Liver (tissue), 9 donors: ENCODE data around the gene ABCG5. TPM values are rescaled to one million over a fixed set of nuclear protein-coding genes. Genes with fewer than 3 reads are reported as not detected.

Experiments
- DNase-seq: peaks from one replicate; pipeline ENCODE4 v3.0.0-alpha.2; 2017; ENCODE audit warnings: low spot score
- H3K27ac ChIP-seq, 2 donors: one replicate each; pipeline ENCODE4 v1.7.0; 2013; ENCODE audit warnings: inconsistent platforms in 2 of 2, low read length in 2 of 2, control low read depth in 1 of 2, low read depth in 1 of 2, mild to moderate bottlenecking in 1 of 2
- H3K27me3 ChIP-seq, 4 donors: one replicate each; pipeline versions ENCODE4 v1.6.1 to v1.7.0; 2013; ENCODE audit warnings: low read length in 3 of 4, inconsistent platforms in 1 of 4, mild to moderate bottlenecking in 1 of 4, moderate library complexity in 1 of 4; ENCODE audit not compliant: control insufficient read depth in 4 of 4, insufficient read depth in 4 of 4
- H3K36me3 ChIP-seq, 4 donors: one replicate each; pipeline versions ENCODE4 v1.6.1 to v1.7.0; 2013; ENCODE audit warnings: low read length in 3 of 4, mild to moderate bottlenecking in 3 of 4, low read depth in 1 of 4, moderate library complexity in 1 of 4; ENCODE audit not compliant: control insufficient read depth in 4 of 4, insufficient read depth in 3 of 4
- H3K4me1 ChIP-seq, 4 donors: one replicate each; pipeline versions ENCODE4 v1.6.1 to v1.7.0; 2013; ENCODE audit warnings: low read length in 3 of 4, mild to moderate bottlenecking in 3 of 4, moderate library complexity in 1 of 4; ENCODE audit not compliant: control insufficient read depth in 4 of 4, insufficient read depth in 4 of 4
- H3K4me3 ChIP-seq, 3 donors: one replicate each; pipeline versions ENCODE4 v1.6.1 to v1.7.0; 2013; ENCODE audit warnings: low read length in 3 of 3, control low read depth in 1 of 3, low read depth in 1 of 3, mild to moderate bottlenecking in 1 of 3
- H3K9ac ChIP-seq, 2 donors: one replicate each; pipeline ENCODE4 v1.7.0; 2013; ENCODE audit warnings: low read length in 2 of 2, mild to moderate bottlenecking in 2 of 2, moderate library complexity in 2 of 2, control low read depth in 1 of 2, low read depth in 1 of 2
- H3K9me3 ChIP-seq, 4 donors: one replicate each; pipeline versions ENCODE4 v1.6.1 to v1.7.0; 2013; ENCODE audit warnings: low read length in 3 of 4; ENCODE audit not compliant: control insufficient read depth in 4 of 4
- ATF3 ChIP-seq: IDR thresholded peaks from 2 replicates; pipeline ENCODE4 v1.6.1; 2016; ENCODE audit warnings: antibody characterized with exemption
- CTCF ChIP-seq: fragments of 150-350 bp; IDR thresholded peaks from 2 replicates; pipeline ENCODE4 v1.5.1; 2017; ENCODE audit warnings: improper control_type of control experiment, low read depth, low read length; ENCODE audit not compliant: missing input control
- FOXA2 ChIP-seq: IDR thresholded peaks from 2 replicates; pipeline ENCODE4 v1.6.1; 2016; ENCODE audit warnings: antibody characterized with exemption
- GABPA ChIP-seq, 2 donors: IDR thresholded peaks in 1 of 2; conservative IDR thresholded peaks in 1 of 2; 2 replicates each; pipeline ENCODE4 v1.6.1; 2016; ENCODE audit warnings: antibody characterized with exemption in 2 of 2, mild to moderate bottlenecking in 1 of 2, moderate library complexity in 1 of 2
- HNF4A ChIP-seq, 2 donors: conservative IDR thresholded peaks; 2 replicates each; pipeline ENCODE4 v1.6.1; 2016; ENCODE audit warnings: antibody characterized with exemption in 2 of 2, mild to moderate bottlenecking in 2 of 2
- HNF4G ChIP-seq: IDR thresholded peaks from 2 replicates; pipeline ENCODE4 v1.6.1; 2016; ENCODE audit warnings: antibody characterized with exemption
- JUND ChIP-seq, 2 donors: IDR thresholded peaks; 2 replicates each; pipeline ENCODE4 v1.6.1; 2016; ENCODE audit warnings: antibody characterized with exemption in 2 of 2
- NR2F2 ChIP-seq: IDR thresholded peaks from 2 replicates; pipeline ENCODE4 v1.6.1; 2016; ENCODE audit warnings: antibody characterized with exemption
- RAD21 ChIP-seq, 2 donors: IDR thresholded peaks; 2 replicates each; pipeline ENCODE4 v1.6.1; 2016; ENCODE audit warnings: antibody characterized with exemption in 2 of 2, mild to moderate bottlenecking in 2 of 2
- REST ChIP-seq: IDR thresholded peaks from 2 replicates; pipeline ENCODE4 v1.6.1; 2016; ENCODE audit warnings: antibody characterized with exemption, mild to moderate bottlenecking
- RXRA ChIP-seq, 2 donors: IDR thresholded peaks; 2 replicates each; pipeline ENCODE4 v1.6.1; 2017 to 2018; ENCODE audit warnings: antibody characterized with exemption in 2 of 2, mild to moderate bottlenecking in 1 of 2
- SP1 ChIP-seq: IDR thresholded peaks from 2 replicates; pipeline ENCODE4 v1.6.1; 2018; ENCODE audit warnings: antibody characterized with exemption, mild to moderate bottlenecking
- TAF1 ChIP-seq: conservative IDR thresholded peaks from 2 replicates; pipeline ENCODE4 v1.6.1; 2016; ENCODE audit warnings: antibody characterized with exemption, mild to moderate bottlenecking
- YY1 ChIP-seq: IDR thresholded peaks from 2 replicates; pipeline ENCODE4 v1.6.1; 2016; ENCODE audit warnings: antibody characterized with exemption, mild to moderate bottlenecking
- ZBTB33 ChIP-seq: IDR thresholded peaks from 2 replicates; pipeline ENCODE4 v1.6.1; 2016; ENCODE audit warnings: antibody characterized with exemption
- WGBS: extraction: QIAGEN DNeasy Blood & Tissue Kit; methylation state at CpG from one replicate; pipeline ENCODE4 v1.1.7; 2013; 5-methylcytosine and 5-hydroxymethylcytosine counted together
- polyA plus RNA-seq, 2 donors: library from polyadenylated mRNA; stranded (reverse) in 1 of 2; unstranded in 1 of 2; fragments of 200-250 nt in 1 of 2; fragments of >200 nt in 1 of 2; fragmentation: Nextera tagmentation in 1 of 2; extraction: Ambion mirVana in 1 of 2; gene quantifications; one replicate each; pipeline versions ENCODE4 v1.2.1 to v1.2.3, GENCODE V29; 2013 to 2015
- total RNA-seq, 2 donors: library from RNA; depleted of rRNA; stranded (reverse); fragments of >200 nt; gene quantifications; one replicate each; pipeline ENCODE4 v1.2.3, GENCODE V29; 2014
- donor health status: healthy.
- donor health status: healthy.
- donor health status: healthy.
- donor health status: healthy.
- donor health status: healthy.

Gene ABCG5
- total and polyA plus RNA-seq, 4 donors: 15.4 to 63.8 (median 38.5) TPM

GRCh38 chr2:43822839-43823238 is 15.8 kb downstream of the ABCG5 start:
- no peak overlapping the region for H3K27ac ChIP-seq
- WGBS: 90% methylated on average over 7 of the region's 7 CpGs
- no peak overlapping the region for H3K9ac ChIP-seq
- TF ChIP-seq HNF4G: no peak
- no peak for TF ChIP-seq SP1
- TF ChIP-seq JUND (IDR thresholded peaks at IDR 0.05): no peak
- TF ChIP-seq HNF4A (conservative IDR thresholded peaks at IDR 0.05): no peak
- TF ChIP-seq YY1: no peak
- no peak for TF ChIP-seq NR2F2
- no peak for TF ChIP-seq CTCF
- no peak for TF ChIP-seq GABPA (IDR thresholded peaks at IDR 0.05 in 1 of 2, conservative IDR thresholded peaks at IDR 0.05 in 1 of 2)
- TF ChIP-seq FOXA2: no peak
- TF ChIP-seq ATF3: no peak
- TF ChIP-seq RAD21 (IDR thresholded peaks at IDR 0.05): no peak
- TF ChIP-seq TAF1: no peak
- no peak for TF ChIP-seq RXRA (IDR thresholded peaks at IDR 0.05)
- H3K27me3 ChIP-seq: no peaks in the 10 kb centered on the region
- no peak for DNase-seq
- H3K4me3 ChIP-seq: no peak overlapping the region
- H3K9me3 ChIP-seq: no peaks in the 10 kb centered on the region
- peaks cover 7 to 68% (median 53%) of the 10 kb centered on the region in 4 donors for H3K4me1 ChIP-seq
- H3K36me3 ChIP-seq: peaks cover 0 to 28% (median 16%) of the 10 kb centered on the region in 4 donors

- no peak overlapping the region for H3K4me3 ChIP-seq
- H3K9me3 ChIP-seq: no peaks in the 10 kb centered on the region
- TF ChIP-seq ZBTB33 (no peak), REST (peak; percentile 93), HNF4A (conservative IDR thresholded peaks at IDR 0.05) (peak; percentile 24 to 36), CTCF (no peak), TAF1 (no peak), ATF3 (no peak), HNF4G (no peak), RXRA (IDR thresholded peaks at IDR 0.05) (no peak)
- H3K9ac ChIP-seq: no peak overlapping the region
- WGBS: 44% methylated on average over 7 of the region's 7 CpGs
- peaks cover 7 to 39% (median 24%) of the 10 kb centered on the region in 4 donors for H3K4me1 ChIP-seq
- H3K36me3 ChIP-seq: peaks cover 0 to 36% (median 20%) of the 10 kb centered on the region in 4 donors
- no peaks in the 10 kb centered on the region for H3K27me3 ChIP-seq
- DNase-seq: no peak
- no peak overlapping the region for H3K27ac ChIP-seq
Observed at GRCh38 chr2:43819491-43820163, 19.0 kb downstream of the ABCG5 start.
